ENCODE measurements around the gene KRT71. TPM values are rescaled to one million over a fixed set of nuclear protein-coding genes. Genes with fewer than 3 reads are reported as not detected.

The KRT71 gene
- total RNA-seq = not detected in 3 replicates

DNA sequence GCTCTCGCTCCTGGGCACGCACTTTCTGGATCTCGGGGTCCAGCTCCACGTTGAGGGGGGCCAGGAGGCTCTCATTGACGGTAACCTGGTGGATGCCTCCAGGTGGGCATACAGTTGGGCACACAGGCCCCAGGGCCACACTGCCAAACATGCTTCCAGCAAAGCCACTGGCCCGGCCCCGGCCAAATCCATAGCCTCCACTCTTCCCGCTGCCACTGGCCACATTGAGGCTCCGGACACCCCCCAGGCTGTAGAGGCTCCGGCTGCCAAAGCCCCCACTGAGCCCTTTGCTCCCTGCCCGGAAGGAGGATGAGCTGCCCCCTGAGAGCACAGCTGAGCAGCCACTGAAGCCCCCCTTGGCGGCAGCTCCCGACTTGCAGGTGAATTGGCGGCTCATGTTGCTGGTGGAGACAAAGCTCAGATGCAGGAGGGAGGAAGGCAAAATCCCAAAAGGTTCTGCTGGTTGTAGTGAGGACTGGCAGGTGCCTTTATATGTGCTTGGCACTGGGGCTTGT is at the start of gene KRT71:
TSS of gene KRT71 (minus strand) at position 465 of the 515 bp plus-strand sequence. CDS start at position 397, 68 bp downstream.
- Mint-ChIP-seq H3K27ac (no peak within 1 kb of the TSS), H3K36me3 (no peaks in the 10 kb centered on the region), H3K27me3 (ENCODE audit: low read depth) (peaks cover 57% of the 10 kb centered on the region), H3K4me1 (peaks cover 11% of the 10 kb centered on the region), H3K4me3 (no peak within 1 kb of the TSS), H3K9me3 (no peaks in the 10 kb centered on the region)
- TF ChIP-seq, protein P1, sequence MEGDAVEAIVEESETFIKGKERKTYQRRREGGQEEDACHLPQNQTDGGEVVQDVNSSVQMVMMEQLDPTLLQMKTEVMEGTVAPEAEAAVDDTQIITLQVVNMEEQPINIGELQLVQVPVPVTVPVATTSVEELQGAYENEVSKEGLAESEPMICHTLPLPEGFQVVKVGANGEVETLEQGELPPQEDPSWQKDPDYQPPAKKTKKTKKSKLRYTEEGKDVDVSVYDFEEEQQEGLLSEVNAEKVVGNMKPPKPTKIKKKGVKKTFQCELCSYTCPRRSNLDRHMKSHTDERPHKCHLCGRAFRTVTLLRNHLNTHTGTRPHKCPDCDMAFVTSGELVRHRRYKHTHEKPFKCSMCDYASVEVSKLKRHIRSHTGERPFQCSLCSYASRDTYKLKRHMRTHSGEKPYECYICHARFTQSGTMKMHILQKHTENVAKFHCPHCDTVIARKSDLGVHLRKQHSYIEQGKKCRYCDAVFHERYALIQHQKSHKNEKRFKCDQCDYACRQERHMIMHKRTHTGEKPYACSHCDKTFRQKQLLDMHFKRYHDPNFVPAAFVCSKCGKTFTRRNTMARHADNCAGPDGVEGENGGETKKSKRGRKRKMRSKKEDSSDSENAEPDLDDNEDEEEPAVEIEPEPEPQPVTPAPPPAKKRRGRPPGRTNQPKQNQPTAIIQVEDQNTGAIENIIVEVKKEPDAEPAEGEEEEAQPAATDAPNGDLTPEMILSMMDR (IDR thresholded peaks at IDR 0.05; ENCODE audit: unreplicated experiment) = no peak
- no peak for DNase-seq (ENCODE audit: low spot score in 2 of 2, unreplicated experiment in 2 of 2)

GRCh38 chr12:52602552-52602951 is 49.6 kb upstream of the KRT71 start:
- Mint-ChIP-seq H3K9me3 (no peaks in the 10 kb centered on the region), H3K36me3 (no peaks in the 10 kb centered on the region), H3K27me3 (ENCODE audit: low read depth) (peaks cover 67% of the 10 kb centered on the region), H3K27ac (no peak overlapping the region), H3K4me1 (no peaks in the 10 kb centered on the region), H3K4me3 (no peak overlapping the region)
- no peak for DNase-seq (ENCODE audit: low spot score in 2 of 2, unreplicated experiment in 2 of 2)
- TF ChIP-seq, protein P1 (IDR thresholded peaks at IDR 0.05; ENCODE audit: unreplicated experiment) = no peak

DNA sequence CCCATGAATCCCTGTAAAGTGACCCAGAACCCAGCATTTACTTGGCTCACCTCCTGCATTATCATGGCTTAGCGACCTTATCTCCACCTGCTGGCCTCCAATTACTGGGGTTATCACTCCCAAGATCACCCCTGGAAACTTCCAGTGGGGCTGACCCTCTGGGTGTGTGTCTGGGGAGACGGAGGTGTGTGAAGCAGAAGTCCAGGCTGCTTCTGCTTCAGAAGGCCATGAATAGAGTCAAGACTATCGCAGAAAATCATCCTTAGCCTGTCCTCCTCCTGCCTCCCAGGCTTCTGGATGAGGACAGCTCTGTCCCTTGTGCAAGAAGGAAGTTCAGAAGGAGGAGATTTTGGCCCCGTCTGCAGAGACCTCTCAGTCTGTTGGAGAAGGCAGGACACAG is 48.7 kb upstream of the KRT71 start:
- H3K36me3 Mint-ChIP-seq = no peaks in the 10 kb centered on the region
- TF ChIP-seq, protein P1 (IDR thresholded peaks at IDR 0.05; ENCODE audit: unreplicated experiment) = no peak
- no peaks in the 10 kb centered on the region for H3K4me1 Mint-ChIP-seq
- DNase-seq (ENCODE audit: low spot score in 2 of 2, unreplicated experiment in 2 of 2) = no peak
- peaks cover 65% of the 10 kb centered on the region for H3K27me3 Mint-ChIP-seq (ENCODE audit: low read depth)
- no peak overlapping the region for H3K4me3 Mint-ChIP-seq
- H3K9me3 Mint-ChIP-seq = no peaks in the 10 kb centered on the region
- H3K27ac Mint-ChIP-seq = no peak overlapping the region

- no peak within 1 kb of the TSS for H3K27ac Mint-ChIP-seq
- no peak for DNase-seq (ENCODE audit: low spot score in 2 of 2, unreplicated experiment in 2 of 2)
- no peaks in the 10 kb centered on the region for H3K4me1 Mint-ChIP-seq
- TF ChIP-seq, protein P1 (IDR thresholded peaks at IDR 0.05; ENCODE audit: unreplicated experiment) = no peak
- no peaks in the 10 kb centered on the region for H3K36me3 Mint-ChIP-seq
- peaks cover 64% of the 10 kb centered on the region for H3K27me3 Mint-ChIP-seq (ENCODE audit: low read depth)
- H3K9me3 Mint-ChIP-seq = no peaks in the 10 kb centered on the region
- H3K4me3 Mint-ChIP-seq = no peak within 1 kb of the TSS
Measured at GRCh38 chr12:52600941-52601481, 48.1 kb upstream of the KRT71 start, which contains the start of gene KRT72. TSS of gene KRT72 (minus strand) at chr12:52601463. CDS start at chr12:52601452, 11 bp downstream.

DNA sequence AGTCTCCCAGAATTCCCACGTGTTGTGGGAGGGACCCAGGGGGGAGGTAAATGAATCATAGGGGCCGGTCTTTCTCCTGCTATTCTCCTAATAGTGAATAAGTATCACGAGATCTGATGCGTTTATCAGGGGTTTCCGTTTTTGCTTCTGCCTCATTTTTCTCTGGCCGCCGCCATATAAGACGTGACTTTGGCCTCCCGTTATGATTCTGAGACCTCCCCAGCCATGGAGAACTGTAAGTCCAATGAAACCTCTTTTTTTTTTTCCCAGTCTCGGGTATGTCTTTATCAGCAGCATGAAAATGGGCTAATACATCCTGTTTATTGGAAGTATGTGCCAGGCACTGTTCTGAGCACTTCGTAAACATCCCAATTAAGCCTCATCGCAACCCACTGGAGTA is 47.5 kb upstream of the KRT71 start:
- Mint-ChIP-seq H3K4me3 (no peak overlapping the region), H3K9me3 (no peaks in the 10 kb centered on the region), H3K36me3 (no peaks in the 10 kb centered on the region), H3K27me3 (ENCODE audit: low read depth) (peaks cover 63% of the 10 kb centered on the region), H3K27ac (no peak overlapping the region), H3K4me1 (no peaks in the 10 kb centered on the region)
- no peak for DNase-seq (ENCODE audit: low spot score in 2 of 2, unreplicated experiment in 2 of 2)
- TF ChIP-seq, protein P1 (IDR thresholded peaks at IDR 0.05; ENCODE audit: unreplicated experiment) = no peak
